Vagina (tissue), 2 donors: ENCODE data around the gene PINLYP. TPM values are rescaled to one million over a fixed set of nuclear protein-coding genes. Genes with fewer than 3 reads are reported as not detected.

Experiments used
- DNase-seq, 2 donors: peaks; one replicate each; pipeline ENCODE4 v3.0.0-alpha.2; 2017; ENCODE audit errors: extremely low spot score in 2 of 2
- H3K27ac ChIP-seq: fragments of 200-600 bp; sonication (generic); one replicate; pipeline ENCODE4 v1.5.1; 2019
- H3K27me3 ChIP-seq: fragments of 200-600 bp; sonication (generic); one replicate; pipeline ENCODE4 v1.5.1; 2019
- H3K36me3 ChIP-seq, 2 donors: fragments of 200-600 bp; sonication (generic); one replicate each; pipeline ENCODE4 v1.5.1; 2017 to 2019
- H3K4me1 ChIP-seq: fragments of 200-600 bp; sonication (generic); one replicate; pipeline ENCODE4 v1.5.1; 2019
- H3K4me3 ChIP-seq, 2 donors: fragments of 200-600 bp; sonication (generic); 1 replicate in 1 of 2; 2 replicates in 1 of 2; pipeline ENCODE4 v1.5.1; 2016 to 2019
- H3K9me3 ChIP-seq: fragments of 200-600 bp; sonication (generic); one replicate; pipeline ENCODE4 v1.5.1; 2019
- POLR2A ChIP-seq, 2 donors: fragments of 450-650 bp; IDR thresholded peaks; one replicate each; pipeline ENCODE4 v1.6.1; 2017; ENCODE audit warnings: antibody characterized with exemption in 2 of 2, mild to moderate bottlenecking in 2 of 2, moderate library complexity in 2 of 2
- POLR2AphosphoS5 ChIP-seq, 2 donors: sonication (generic); formaldehyde crosslinking; IDR thresholded peaks; one replicate each; pipeline ENCODE4 v1.9.0; 2017; ENCODE audit warnings: antibody characterized with exemption in 2 of 2, mild to moderate bottlenecking in 2 of 2, low read depth in 1 of 2; ENCODE audit not compliant: insufficient read depth in 1 of 2
- intact Hi-C: fragments of 100-400 bp; cut with DNase I; formaldehyde crosslinking; loops from one replicate; pipeline ENCODE4 v1.15.1; 2023
- total RNA-seq: library from RNA; depleted of rRNA; stranded (reverse); fragments of >200 nt; gene quantifications from one replicate; pipeline ENCODE4 v1.2.3, GENCODE V29; 2016
- TF ChIP-seq, protein P1 (sequence below), 3 experiments: fragments of 450-650 bp in 2 of 3; fragments of 200-600 bp in 1 of 3; sonication (generic) in 1 of 3; IDR thresholded peaks; one replicate each; pipeline ENCODE4 v1.5.1; 2017 to 2019; ENCODE audit warnings: antibody characterized with exemption in 3 of 3, mild to moderate bottlenecking in 2 of 3, moderate library complexity in 2 of 3

PINLYP gene
- total RNA-seq, 1 donor from 2014 or later, result 8.8 TPM

DNA sequence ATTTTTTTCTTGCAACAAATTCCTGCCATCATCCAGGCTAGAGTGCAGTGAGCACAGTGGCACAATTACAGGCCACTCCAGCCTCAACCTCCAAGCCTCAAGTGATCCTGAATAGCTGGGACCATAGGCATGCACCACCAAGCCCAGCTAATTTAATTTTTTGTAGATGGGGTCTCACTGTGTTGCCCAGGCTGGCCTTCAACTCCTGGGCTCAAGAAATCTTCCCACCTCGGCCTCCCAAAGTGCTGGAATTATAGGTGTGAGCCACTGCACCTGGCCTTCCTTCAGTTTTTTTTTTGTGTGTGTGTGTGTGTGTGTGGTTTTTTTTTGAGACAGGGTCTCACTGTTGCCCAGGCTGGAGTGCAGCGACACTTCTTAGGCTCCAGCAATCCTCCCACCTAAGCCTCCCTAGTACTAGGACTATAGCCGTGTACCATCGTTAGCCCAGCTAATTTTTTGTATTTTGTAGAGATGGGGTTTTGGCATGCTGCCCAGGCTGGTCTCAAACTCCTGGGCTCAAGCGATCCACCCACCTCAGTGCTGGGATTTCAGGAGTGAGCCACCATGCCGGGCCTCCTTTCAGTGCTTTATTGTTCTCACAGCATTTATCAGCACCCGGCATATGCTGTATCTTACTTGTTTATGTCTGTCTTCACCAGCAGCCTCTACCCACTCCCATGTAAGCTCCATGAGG, 30.4 kb downstream of the PINLYP start:
- DNase-seq, result no peak
- H3K9me3 ChIP-seq, result no peaks in the 10 kb centered on the region
- H3K4me3 ChIP-seq, result no peak overlapping the region
- peaks cover 15% of the 10 kb centered on the region for H3K4me1 ChIP-seq
- intact Hi-C loops, result no loop called here
- H3K27ac ChIP-seq, result no peak overlapping the region
- H3K36me3 ChIP-seq, result peaks cover 0 to 5% of the 10 kb centered on the region in 2 donors
- H3K27me3 ChIP-seq, result no peaks in the 10 kb centered on the region
- no peak for TF ChIP-seq POLR2A (IDR thresholded peaks at IDR 0.05)
- TF ChIP-seq, protein P1, sequence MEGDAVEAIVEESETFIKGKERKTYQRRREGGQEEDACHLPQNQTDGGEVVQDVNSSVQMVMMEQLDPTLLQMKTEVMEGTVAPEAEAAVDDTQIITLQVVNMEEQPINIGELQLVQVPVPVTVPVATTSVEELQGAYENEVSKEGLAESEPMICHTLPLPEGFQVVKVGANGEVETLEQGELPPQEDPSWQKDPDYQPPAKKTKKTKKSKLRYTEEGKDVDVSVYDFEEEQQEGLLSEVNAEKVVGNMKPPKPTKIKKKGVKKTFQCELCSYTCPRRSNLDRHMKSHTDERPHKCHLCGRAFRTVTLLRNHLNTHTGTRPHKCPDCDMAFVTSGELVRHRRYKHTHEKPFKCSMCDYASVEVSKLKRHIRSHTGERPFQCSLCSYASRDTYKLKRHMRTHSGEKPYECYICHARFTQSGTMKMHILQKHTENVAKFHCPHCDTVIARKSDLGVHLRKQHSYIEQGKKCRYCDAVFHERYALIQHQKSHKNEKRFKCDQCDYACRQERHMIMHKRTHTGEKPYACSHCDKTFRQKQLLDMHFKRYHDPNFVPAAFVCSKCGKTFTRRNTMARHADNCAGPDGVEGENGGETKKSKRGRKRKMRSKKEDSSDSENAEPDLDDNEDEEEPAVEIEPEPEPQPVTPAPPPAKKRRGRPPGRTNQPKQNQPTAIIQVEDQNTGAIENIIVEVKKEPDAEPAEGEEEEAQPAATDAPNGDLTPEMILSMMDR (IDR thresholded peaks at IDR 0.05), result no peak
- no peak for TF ChIP-seq POLR2AphosphoS5 (IDR thresholded peaks at IDR 0.05; ENCODE audit: insufficient read depth in 1 of 2, low read depth in 1 of 2)

DNA sequence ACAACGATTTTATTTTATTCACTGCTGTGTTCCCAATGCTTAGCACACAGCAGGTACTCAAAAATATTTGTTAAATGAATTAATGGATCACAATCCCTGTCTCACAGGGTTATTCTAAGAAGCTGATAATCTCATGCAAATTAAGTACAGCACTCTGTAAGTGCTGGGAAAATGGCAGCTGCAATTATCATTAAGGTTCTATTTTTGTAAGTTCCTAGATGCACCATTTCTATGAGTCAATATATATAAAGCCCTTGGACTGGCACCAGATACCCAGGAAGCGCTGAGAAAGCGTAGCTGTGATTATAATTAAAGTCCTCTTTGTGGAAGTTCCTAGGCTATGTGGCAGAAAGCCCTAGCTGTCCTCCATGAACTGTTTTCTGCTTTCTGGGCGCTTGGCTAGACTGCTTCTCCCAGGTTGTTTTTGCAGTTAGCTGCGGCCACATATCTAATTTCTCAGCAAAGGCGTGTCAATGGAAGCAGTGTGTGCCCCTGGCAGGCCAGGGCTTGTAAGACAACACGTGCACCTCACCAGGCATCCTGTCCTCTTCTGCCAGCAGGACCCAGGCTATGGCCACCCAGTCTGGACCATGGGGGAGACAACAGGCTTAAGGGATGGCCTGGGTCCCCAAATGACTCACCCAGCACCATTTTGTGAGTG, 31.1 kb downstream of the PINLYP start:
- no peak for TF ChIP-seq POLR2AphosphoS5 (IDR thresholded peaks at IDR 0.05; ENCODE audit: insufficient read depth in 1 of 2, low read depth in 1 of 2)
- TF ChIP-seq, protein P1 (IDR thresholded peaks at IDR 0.05), result no peak
- TF ChIP-seq POLR2A (IDR thresholded peaks at IDR 0.05), result no peak
- intact Hi-C loops, result no loop called here
- Histone ChIP-seq H3K4me3 (no peak overlapping the region), H3K9me3 (no peaks in the 10 kb centered on the region), H3K27ac (no peak overlapping the region), H3K27me3 (no peaks in the 10 kb centered on the region), H3K4me1 (peaks cover 15% of the 10 kb centered on the region), H3K36me3 (peaks cover 0 to 5% of the 10 kb centered on the region in 2 donors)
- DNase-seq, result no peak

DNA sequence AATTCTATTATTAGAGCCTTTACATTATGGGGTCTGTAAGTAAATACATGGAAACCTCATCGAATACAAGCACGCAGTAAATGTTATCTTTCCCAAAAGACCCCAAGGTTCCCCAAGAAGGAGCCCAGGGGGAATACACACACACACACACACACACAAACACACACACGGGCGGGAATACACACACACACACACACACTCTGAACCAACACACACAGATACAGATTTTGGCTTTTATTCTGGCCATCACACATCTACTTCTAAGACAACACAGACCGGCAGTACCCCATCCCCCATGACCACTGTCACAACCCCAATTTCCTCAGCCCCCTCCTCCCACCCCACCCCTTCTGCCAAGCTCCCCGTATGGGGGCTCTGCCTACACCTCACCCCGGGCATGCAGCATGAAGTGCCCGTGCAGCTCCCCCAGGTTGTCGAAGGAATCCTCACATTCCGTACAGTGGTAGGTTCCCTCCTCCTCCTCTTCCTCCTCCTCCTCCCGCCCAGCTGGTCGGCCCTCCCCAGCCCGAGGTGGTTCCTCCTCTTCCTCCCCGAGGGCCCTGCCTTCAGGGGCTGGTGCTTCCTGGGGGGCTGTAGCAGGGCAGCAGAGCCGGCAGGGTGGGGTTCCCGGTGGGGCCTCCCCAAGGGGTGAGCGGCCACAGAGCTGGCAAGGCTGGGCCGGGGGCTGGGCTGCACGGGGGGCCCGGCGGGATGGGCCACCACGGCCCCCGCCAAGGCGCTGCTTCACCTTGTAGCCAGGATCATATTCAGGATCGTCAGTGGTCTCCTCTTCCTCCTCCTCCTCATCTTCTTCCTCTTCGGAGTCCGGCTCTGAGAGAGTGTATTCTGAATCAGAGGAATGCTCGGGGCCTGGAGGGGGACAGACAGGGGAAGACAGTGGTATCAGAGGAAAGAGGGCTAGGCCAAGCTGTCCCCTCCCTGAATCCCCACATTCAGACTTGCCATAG, 31.9 kb downstream of the PINLYP start:
- Histone ChIP-seq H3K27ac (no peak overlapping the region), H3K27me3 (no peaks in the 10 kb centered on the region), H3K4me3 (no peak overlapping the region), H3K9me3 (no peaks in the 10 kb centered on the region), H3K4me1 (peaks cover 15% of the 10 kb centered on the region), H3K36me3 (peaks cover 0 to 8% of the 10 kb centered on the region in 2 donors)
- DNase-seq, result no peak
- intact Hi-C loops, result no loop called here
- TF ChIP-seq, protein P1 (IDR thresholded peaks at IDR 0.05), result no peak
- TF ChIP-seq POLR2AphosphoS5 (IDR thresholded peaks at IDR 0.05; ENCODE audit: insufficient read depth in 1 of 2, low read depth in 1 of 2) (no peak), POLR2A (IDR thresholded peaks at IDR 0.05) (no peak)

DNA sequence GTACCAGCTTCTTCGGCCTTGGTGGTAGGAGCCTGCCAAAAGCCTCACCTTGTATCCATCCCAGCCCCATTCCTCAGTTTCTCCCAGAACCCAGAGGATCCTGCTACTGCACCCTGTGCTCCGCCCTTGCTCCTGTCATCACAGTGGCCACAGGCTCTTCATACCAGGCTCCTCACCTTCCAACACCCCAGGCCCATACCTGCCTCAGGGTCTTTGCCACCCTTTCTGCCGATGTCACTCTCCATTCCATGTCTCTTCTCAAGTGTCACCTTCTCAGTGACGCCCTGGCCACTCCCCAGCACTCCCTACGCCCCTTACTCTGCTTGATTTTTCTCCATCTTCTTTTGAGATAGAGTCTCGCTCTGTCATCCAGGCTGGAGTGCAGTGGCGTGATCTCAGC, 34.3 kb downstream of the PINLYP start:
- Histone ChIP-seq H3K27me3 (no peaks in the 10 kb centered on the region), H3K27ac (no peak overlapping the region), H3K9me3 (no peaks in the 10 kb centered on the region), H3K4me3 (no peak overlapping the region), H3K36me3 (peaks cover 0 to 17% of the 10 kb centered on the region in 2 donors), H3K4me1 (peaks cover 15% of the 10 kb centered on the region)
- DNase-seq, result no peak
- intact Hi-C loops, result no loop called here
- TF ChIP-seq POLR2A (IDR thresholded peaks at IDR 0.05) (no peak), POLR2AphosphoS5 (IDR thresholded peaks at IDR 0.05; ENCODE audit: insufficient read depth in 1 of 2, low read depth in 1 of 2) (no peak)
- TF ChIP-seq, protein P1 (IDR thresholded peaks at IDR 0.05), result no peak
